ENCODE results near the gene SETBP1.
"Not testable (repeated sequence)": the region's sequence is repeated elsewhere in the genome, so short reads cannot be mapped to it uniquely, and the experiment has no call there.

The SETBP1 gene

GRCh38 chr18:44721748-44722147 lies 41.1 kb downstream of the SETBP1 start:
- H3K4me3 ChIP-seq (ENCODE audit: low read depth, low read length); H3K23ac ChIP-seq (ENCODE audit: low read length): not testable (repeated sequence)

GRCh38 chr18:44723411-44723810 lies 42.7 kb downstream of the SETBP1 start:
- Histone ChIP-seq H3K79me2 (ENCODE audit: control insufficient read depth, insufficient read depth, low read length, poor library complexity) (no peaks in the 10 kb centered on the region), H3K79me1 (ENCODE audit: low read length) (no peaks in the 10 kb centered on the region), H3K4me3 (ENCODE audit: low read depth, low read length) (no peak overlapping the region), H2AK5ac (ENCODE audit: low read length) (no peak overlapping the region), H4K12ac (ENCODE audit: low read depth, low read length) (no peak overlapping the region), H4K91ac (ENCODE audit: low read depth, low read length) (no peak overlapping the region), H3K27me3 (ENCODE audit: insufficient read depth, low read length) (no peaks in the 10 kb centered on the region), H3K4me2 (ENCODE audit: low read length) (no peak overlapping the region), H3K14ac (ENCODE audit: low read length) (no peak overlapping the region), H2BK120ac (ENCODE audit: insufficient read depth, low read length, poor library complexity) (no peak overlapping the region), H3K18ac (ENCODE audit: low read length) (no peak overlapping the region), H2BK5ac (ENCODE audit: low read depth, low read length, poor library complexity) (no peak overlapping the region), H3K27ac (ENCODE audit: low read depth, low read length) (no peak overlapping the region), H4K8ac (ENCODE audit: low read depth, low read length) (no peak overlapping the region), H3K9me3 (ENCODE audit: insufficient read depth, low read depth, low read length) (no peaks in the 10 kb centered on the region), H3K23ac (ENCODE audit: low read length) (no peak overlapping the region), H3K4me1 (ENCODE audit: control insufficient read depth in 1 of 2, insufficient read depth in 2 of 2, low read length in 2 of 2) (peaks cover 22 to 29% of the 10 kb centered on the region in 2 experiments), H3K9ac (ENCODE audit: low read length) (no peak overlapping the region), H3K36me3 (ENCODE audit: control insufficient read depth in 1 of 2, insufficient read depth in 2 of 2, low read length in 2 of 2) (peaks cover 0 to 2% of the 10 kb centered on the region in 2 experiments), H2BK12ac (ENCODE audit: low read length) (no peak overlapping the region), H2AFZ (ENCODE audit: insufficient read depth, low read length, poor library complexity) (no peak overlapping the region), H3K4ac (ENCODE audit: low read depth, low read length) (no peak overlapping the region)
- no peak for DNase-seq
- no CpG with 5 or more reads among the region's 6 CpGs for WGBS (ENCODE audit: extremely low coverage, insufficient coverage, insufficient read length)

More at GRCh38 chr18:44721748-44722147, 41.1 kb downstream of the SETBP1 start:
- WGBS (ENCODE audit: extremely low coverage, insufficient coverage, insufficient read length) = no CpG with 5 or more reads among the region's 3 CpGs
- H3K14ac ChIP-seq (ENCODE audit: low read length); H3K9ac ChIP-seq (ENCODE audit: low read length); H4K8ac ChIP-seq (ENCODE audit: low read depth, low read length); H3K79me2 ChIP-seq (ENCODE audit: control insufficient read depth, insufficient read depth, low read length, poor library complexity); H3K4me2 ChIP-seq (ENCODE audit: low read length); H2BK12ac ChIP-seq (ENCODE audit: low read length); H2BK120ac ChIP-seq (ENCODE audit: insufficient read depth, low read length, poor library complexity); H2AFZ ChIP-seq (ENCODE audit: insufficient read depth, low read length, poor library complexity); H2BK5ac ChIP-seq (ENCODE audit: low read depth, low read length, poor library complexity); H3K36me3 ChIP-seq (ENCODE audit: control insufficient read depth in 1 of 2, insufficient read depth in 2 of 2, low read length in 2 of 2); H3K18ac ChIP-seq (ENCODE audit: low read length); H4K91ac ChIP-seq (ENCODE audit: low read depth, low read length); DNase-seq; H3K9me3 ChIP-seq (ENCODE audit: insufficient read depth, low read depth, low read length); H2AK5ac ChIP-seq (ENCODE audit: low read length); H4K12ac ChIP-seq (ENCODE audit: low read depth, low read length); H3K27me3 ChIP-seq (ENCODE audit: insufficient read depth, low read length); H3K79me1 ChIP-seq (ENCODE audit: low read length); H3K4ac ChIP-seq (ENCODE audit: low read depth, low read length); H3K27ac ChIP-seq (ENCODE audit: low read depth, low read length): not testable (repeated sequence)
- H3K4me1 ChIP-seq (ENCODE audit: control insufficient read depth in 1 of 2, insufficient read depth in 2 of 2, low read length in 2 of 2) = peaks cover 22 to 27% of the 10 kb centered on the region in 2 experiments

- WGBS (ENCODE audit: extremely low coverage, insufficient coverage, insufficient read length) = no CpG with 5 or more reads among the region's 1 CpG
- Histone ChIP-seq H4K12ac (ENCODE audit: low read depth, low read length) (no peak overlapping the region), H2BK120ac (ENCODE audit: insufficient read depth, low read length, poor library complexity) (no peak overlapping the region), H3K4me2 (ENCODE audit: low read length) (peak overlapping the region; percentile 7), H3K4me1 (ENCODE audit: control insufficient read depth in 1 of 2, insufficient read depth in 2 of 2, low read length in 2 of 2) (peaks cover 20 to 27% of the 10 kb centered on the region in 2 experiments), H3K23ac (ENCODE audit: low read length) (no peak overlapping the region), H3K4ac (ENCODE audit: low read depth, low read length) (no peak overlapping the region), H4K8ac (ENCODE audit: low read depth, low read length) (no peak overlapping the region), H2BK12ac (ENCODE audit: low read length) (no peak overlapping the region), H3K9me3 (ENCODE audit: insufficient read depth, low read depth, low read length) (no peaks in the 10 kb centered on the region), H3K18ac (ENCODE audit: low read length) (no peak overlapping the region), H3K27me3 (ENCODE audit: insufficient read depth, low read length) (no peaks in the 10 kb centered on the region), H4K91ac (ENCODE audit: low read depth, low read length) (no peak overlapping the region), H2AK5ac (ENCODE audit: low read length) (peak overlapping the region; percentile 11), H2BK5ac (ENCODE audit: low read depth, low read length, poor library complexity) (no peak overlapping the region), H3K27ac (ENCODE audit: low read depth, low read length) (no peak overlapping the region), H3K9ac (ENCODE audit: low read length) (no peak overlapping the region), H3K36me3 (ENCODE audit: control insufficient read depth in 1 of 2, insufficient read depth in 2 of 2, low read length in 2 of 2) (peaks cover 0 to 2% of the 10 kb centered on the region in 2 experiments), H3K14ac (ENCODE audit: low read length) (no peak overlapping the region), H3K79me1 (ENCODE audit: low read length) (no peaks in the 10 kb centered on the region), H3K4me3 (ENCODE audit: low read depth, low read length) (no peak overlapping the region), H2AFZ (ENCODE audit: insufficient read depth, low read length, poor library complexity) (no peak overlapping the region), H3K79me2 (ENCODE audit: control insufficient read depth, insufficient read depth, low read length, poor library complexity) (no peaks in the 10 kb centered on the region)
- DNase-seq = no peak
Observed at GRCh38 chr18:44724105-44724778, 43.6 kb downstream of the SETBP1 start.

- H3K4me3 ChIP-seq (ENCODE audit: low read depth, low read length) = no peak overlapping the region
- no peak overlapping the region for H3K4ac ChIP-seq (ENCODE audit: low read depth, low read length)
- peaks cover under 1% of the 10 kb centered on the region for H3K79me2 ChIP-seq (ENCODE audit: control insufficient read depth, insufficient read depth, low read length, poor library complexity)
- no peak overlapping the region for H4K91ac ChIP-seq (ENCODE audit: low read depth, low read length)
- no peaks in the 10 kb centered on the region for H3K9me3 ChIP-seq (ENCODE audit: insufficient read depth, low read depth, low read length)
- WGBS (ENCODE audit: extremely low coverage, insufficient coverage, insufficient read length) = no CpG with 5 or more reads among the region's 5 CpGs
- peak overlapping the region; percentile 81 for H2BK12ac ChIP-seq (ENCODE audit: low read length)
- peaks cover 19 to 28% of the 10 kb centered on the region in 2 experiments for H3K4me1 ChIP-seq (ENCODE audit: control insufficient read depth in 1 of 2, insufficient read depth in 2 of 2, low read length in 2 of 2)
- peak overlapping the region; percentile 34 for H2BK120ac ChIP-seq (ENCODE audit: insufficient read depth, low read length, poor library complexity)
- no peak overlapping the region for H3K4me2 ChIP-seq (ENCODE audit: low read length)
- no peak overlapping the region for H3K18ac ChIP-seq (ENCODE audit: low read length)
- no peaks in the 10 kb centered on the region for H3K27me3 ChIP-seq (ENCODE audit: insufficient read depth, low read length)
- no peak overlapping the region for H4K8ac ChIP-seq (ENCODE audit: low read depth, low read length)
- peaks cover 0 to 1% of the 10 kb centered on the region in 2 experiments for H3K36me3 ChIP-seq (ENCODE audit: control insufficient read depth in 1 of 2, insufficient read depth in 2 of 2, low read length in 2 of 2)
- H3K14ac ChIP-seq (ENCODE audit: low read length) = no peak overlapping the region
- H3K9ac ChIP-seq (ENCODE audit: low read length) = no peak overlapping the region
- peak in 1 of 2 donors; percentile 29 for DNase-seq
- no peak overlapping the region for H4K12ac ChIP-seq (ENCODE audit: low read depth, low read length)
- H2AK5ac ChIP-seq (ENCODE audit: low read length) = no peak overlapping the region
- no peak overlapping the region for H2AFZ ChIP-seq (ENCODE audit: insufficient read depth, low read length, poor library complexity)
- no peak overlapping the region for H3K27ac ChIP-seq (ENCODE audit: low read depth, low read length)
- H3K79me1 ChIP-seq (ENCODE audit: low read length) = peaks cover 5% of the 10 kb centered on the region
- H2BK5ac ChIP-seq (ENCODE audit: low read depth, low read length, poor library complexity) = no peak overlapping the region
- H3K23ac ChIP-seq (ENCODE audit: low read length) = no peak overlapping the region
Observed at GRCh38 chr18:44725300-44726058, 44.8 kb downstream of the SETBP1 start.
